OCI-LY1 (cell line): ENCODE measurements around the gene TMEM115.

Experiments used
- H2AFZ ChIP-seq: fragments of 200-600 bp; sonication (generic), shearing (Covaris generic); 2 replicates; pipeline ENCODE4 v1.6.0; 2014; ENCODE audit warnings: antibody characterized with exemption, mild to moderate bottlenecking, low read length
- H3F3A ChIP-seq: fragments of 200-600 bp; sonication (generic), shearing (Covaris generic); 2 replicates; pipeline ENCODE4 v1.6.0; 2014; ENCODE audit warnings: mild to moderate bottlenecking, antibody characterized with exemption, low read length, moderate library complexity; ENCODE audit not compliant: insufficient read depth
- H3K27ac ChIP-seq: fragments of 200-600 bp; sonication (generic); 2 replicates; pipeline ENCODE4 v1.5.1; 2014; ENCODE audit warnings: low read length, mixed run types, mild to moderate bottlenecking, low read depth; ENCODE audit not compliant: poor library complexity, severe bottlenecking
- H3K27me3 ChIP-seq: fragments of 200-600 bp; sonication (generic); 2 replicates; pipeline ENCODE4 v1.6.0; 2014; ENCODE audit warnings: antibody characterized with exemption, mild to moderate bottlenecking, low read length, moderate library complexity; ENCODE audit not compliant: insufficient read depth
- H3K36me3 ChIP-seq: fragments of 200-600 bp; sonication (generic); 2 replicates; pipeline ENCODE4 v1.6.1; 2014; ENCODE audit warnings: mild to moderate bottlenecking, antibody characterized with exemption, low read length, moderate library complexity, mixed read lengths; ENCODE audit not compliant: insufficient read depth
- H3K4me1 ChIP-seq: fragments of 200-600 bp; sonication (generic); 2 replicates; pipeline ENCODE4 v1.5.1; 2014; ENCODE audit warnings: mild to moderate bottlenecking, low read length, moderate library complexity; ENCODE audit not compliant: insufficient read depth, severe bottlenecking
- H3K4me2 ChIP-seq: fragments of 200-600 bp; sonication (generic), shearing (Covaris generic); 2 replicates; pipeline ENCODE4 v1.6.1; 2014; ENCODE audit warnings: low read length
- H3K4me3 ChIP-seq: fragments of 200-600 bp; sonication (generic); 2 replicates; pipeline ENCODE4 v1.5.1; 2014; ENCODE audit warnings: low read length, low read depth, mild to moderate bottlenecking, mixed read lengths; ENCODE audit not compliant: poor library complexity, severe bottlenecking
- H3K79me2 ChIP-seq: fragments of 200-600 bp; shearing (Covaris generic); 2 replicates; pipeline ENCODE4 v1.6.1; 2016; ENCODE audit warnings: mixed run types, low read length, mixed read lengths; ENCODE audit not compliant: insufficient read depth
- H3K9ac ChIP-seq: fragments of 200-600 bp; sonication (generic), shearing (Covaris generic); 2 replicates; pipeline ENCODE4 v1.6.1; 2014; ENCODE audit warnings: mild to moderate bottlenecking, low read length, mixed read lengths
- H3K9me2 ChIP-seq: fragments of 200-600 bp; sonication (generic), shearing (Covaris generic); 2 replicates; pipeline ENCODE4 v1.6.1; 2014; ENCODE audit warnings: low read depth, mild to moderate bottlenecking, low read length, mixed read lengths
- H3K9me3 ChIP-seq: fragments of 200-600 bp; shearing (Covaris generic); 2 replicates; pipeline ENCODE4 v1.6.1; 2014; ENCODE audit warnings: low read length, mixed read lengths
- H4K20me1 ChIP-seq: fragments of 200-600 bp; sonication (generic), shearing (Covaris generic); 2 replicates; pipeline ENCODE4 v1.6.0; 2016; ENCODE audit warnings: mild to moderate bottlenecking, low read length; ENCODE audit not compliant: insufficient read depth
- EZH2 ChIP-seq: fragments of 200-600 bp; sonication (generic), shearing (Covaris generic); IDR thresholded peaks from 2 replicates; pipeline ENCODE4 v1.8.0; 2017; ENCODE audit warnings: borderline replicate concordance, mixed run types, mild to moderate bottlenecking, antibody characterized with exemption, low read length, moderate library complexity, mixed read lengths
- TF ChIP-seq, protein P1 (sequence below): fragments of 200-600 bp; sonication (generic), shearing (Covaris generic); IDR thresholded peaks from 2 replicates; pipeline ENCODE4 v1.5.1; 2017; ENCODE audit warnings: mild to moderate bottlenecking, antibody characterized with exemption, low read length, moderate library complexity, mixed read lengths

The TMEM115 gene

DNA sequence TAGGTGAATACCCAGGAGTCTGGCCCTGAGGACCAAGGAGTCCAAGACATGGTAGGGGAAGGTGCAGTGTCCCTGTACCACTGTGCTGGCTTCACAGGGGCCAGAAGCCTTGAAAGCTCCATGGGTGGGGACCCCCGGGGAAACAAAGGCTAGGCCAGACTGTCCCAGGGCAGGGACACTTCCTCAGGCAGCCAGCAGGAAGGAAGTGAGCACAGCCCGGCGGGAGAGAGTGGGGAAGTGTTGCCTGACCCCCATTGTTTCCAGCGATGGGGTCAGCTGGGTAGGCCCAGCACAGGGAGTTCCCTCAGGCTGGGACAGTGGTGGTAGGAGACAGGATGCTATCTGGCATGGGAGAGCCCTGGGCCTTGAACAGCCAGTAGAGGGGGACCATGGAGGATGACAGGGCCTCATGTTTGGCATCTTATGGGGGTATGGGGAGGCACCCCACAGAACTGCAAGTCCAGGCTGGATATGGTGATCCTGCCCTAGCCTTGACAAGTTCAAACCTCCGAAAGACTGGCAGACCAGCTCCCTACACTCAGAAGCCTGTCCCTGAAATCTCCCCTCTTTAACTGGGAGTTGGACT, 35.6 kb downstream of the TMEM115 start:
- Histone ChIP-seq H3K36me3 (peaks cover 10% of the 10 kb centered on the region; the same call in 1 of the 2 replicates), H3K27ac (no peak overlapping the region), H3K4me2 (no peak overlapping the region), H3K9me2 (no peaks in the 10 kb centered on the region), H4K20me1 (no peaks in the 10 kb centered on the region), H3K9ac (no peak overlapping the region), H3K27me3 (no peaks in the 10 kb centered on the region), H2AFZ (no peak overlapping the region), H3K4me3 (no peak overlapping the region), H3K79me2 (peaks cover 7% of the 10 kb centered on the region; the same call in 1 of the 2 replicates), H3K4me1 (peaks cover 42% of the 10 kb centered on the region), H3K9me3 (no peaks in the 10 kb centered on the region), H3F3A (no peaks in the 10 kb centered on the region)
- TF ChIP-seq, protein P1, sequence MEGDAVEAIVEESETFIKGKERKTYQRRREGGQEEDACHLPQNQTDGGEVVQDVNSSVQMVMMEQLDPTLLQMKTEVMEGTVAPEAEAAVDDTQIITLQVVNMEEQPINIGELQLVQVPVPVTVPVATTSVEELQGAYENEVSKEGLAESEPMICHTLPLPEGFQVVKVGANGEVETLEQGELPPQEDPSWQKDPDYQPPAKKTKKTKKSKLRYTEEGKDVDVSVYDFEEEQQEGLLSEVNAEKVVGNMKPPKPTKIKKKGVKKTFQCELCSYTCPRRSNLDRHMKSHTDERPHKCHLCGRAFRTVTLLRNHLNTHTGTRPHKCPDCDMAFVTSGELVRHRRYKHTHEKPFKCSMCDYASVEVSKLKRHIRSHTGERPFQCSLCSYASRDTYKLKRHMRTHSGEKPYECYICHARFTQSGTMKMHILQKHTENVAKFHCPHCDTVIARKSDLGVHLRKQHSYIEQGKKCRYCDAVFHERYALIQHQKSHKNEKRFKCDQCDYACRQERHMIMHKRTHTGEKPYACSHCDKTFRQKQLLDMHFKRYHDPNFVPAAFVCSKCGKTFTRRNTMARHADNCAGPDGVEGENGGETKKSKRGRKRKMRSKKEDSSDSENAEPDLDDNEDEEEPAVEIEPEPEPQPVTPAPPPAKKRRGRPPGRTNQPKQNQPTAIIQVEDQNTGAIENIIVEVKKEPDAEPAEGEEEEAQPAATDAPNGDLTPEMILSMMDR, result no peak
- no peak for TF ChIP-seq EZH2

DNA sequence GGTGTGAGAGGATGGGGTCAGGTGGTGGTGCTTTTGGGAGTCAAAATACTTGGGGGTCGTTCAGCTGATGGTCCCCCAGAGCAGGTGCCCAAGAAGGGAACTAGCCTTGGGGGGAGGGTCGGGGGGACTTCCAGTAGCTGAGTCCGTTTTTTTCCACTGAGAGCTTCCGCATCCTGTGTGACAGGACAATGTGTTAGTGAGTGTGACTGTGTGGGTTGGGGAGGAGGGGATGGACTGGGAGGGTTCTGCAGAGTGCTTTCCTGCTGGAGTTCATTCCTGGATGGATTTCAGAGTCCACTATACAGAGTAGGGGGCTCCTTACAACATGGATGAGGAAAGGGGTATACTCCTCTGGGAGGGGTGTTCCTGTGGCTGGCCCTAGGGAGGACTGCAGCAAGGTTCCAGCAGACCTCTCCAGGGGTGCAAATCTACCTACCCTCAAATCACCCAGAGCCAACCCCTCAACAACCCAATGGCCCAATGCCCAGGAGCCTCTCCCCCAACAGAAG, 36.2 kb downstream of the TMEM115 start:
- TF ChIP-seq, protein P1, result no peak
- no peak for TF ChIP-seq EZH2
- Histone ChIP-seq H3K79me2 (peaks cover 7% of the 10 kb centered on the region; the same call in 1 of the 2 replicates), H3K27me3 (no peaks in the 10 kb centered on the region), H4K20me1 (no peaks in the 10 kb centered on the region), H3K4me2 (no peak overlapping the region), H3K4me3 (no peak overlapping the region), H3K9ac (no peak overlapping the region; the same call in 1 of the 2 replicates), H3K9me3 (no peaks in the 10 kb centered on the region), H3K36me3 (peaks cover 10% of the 10 kb centered on the region; the same call in 1 of the 2 replicates), H2AFZ (no peak overlapping the region), H3K27ac (peak overlapping the region; percentile 11), H3F3A (no peaks in the 10 kb centered on the region), H3K4me1 (peaks cover 43% of the 10 kb centered on the region), H3K9me2 (no peaks in the 10 kb centered on the region)

DNA sequence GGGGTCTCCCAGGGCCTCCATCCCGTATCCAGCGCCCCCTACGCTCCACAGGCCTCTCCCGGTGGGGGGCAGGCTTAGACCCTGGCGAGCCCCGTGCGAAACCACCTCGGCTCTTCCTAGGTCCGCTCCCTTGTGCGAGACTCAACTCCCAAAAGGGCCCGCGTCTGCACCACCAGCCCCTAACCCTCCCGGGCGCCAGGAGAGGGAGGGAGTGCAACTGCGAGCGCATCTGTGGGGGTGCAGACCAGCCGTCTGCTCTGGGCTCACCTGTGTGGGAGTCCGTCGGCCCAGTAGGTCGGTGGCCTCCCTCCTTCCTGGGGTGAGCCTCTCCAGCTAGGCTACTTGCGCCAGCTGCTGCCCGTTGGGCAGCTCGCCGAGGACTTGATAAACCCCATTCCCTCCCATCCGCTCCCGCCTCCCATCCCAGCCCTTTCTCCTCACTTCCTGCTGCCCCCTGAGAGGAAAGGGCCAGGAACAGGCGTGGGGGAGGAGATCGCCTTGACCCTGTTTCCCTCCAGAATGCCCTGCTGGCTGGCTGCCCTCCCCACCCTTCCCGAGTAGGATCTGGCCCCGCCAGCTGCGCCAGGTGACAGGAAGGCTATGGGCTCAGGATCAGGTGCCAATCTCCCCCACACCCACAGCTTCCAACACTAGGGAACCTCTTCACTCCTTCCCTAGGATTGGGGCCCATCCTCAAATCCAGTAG, 36.8 kb downstream of the TMEM115 start, which contains the start of gene HYAL2:
Gene HYAL2 (minus strand): TSS at position 360 of the 706 bp plus-strand sequence. CDS start 2,256 bp downstream, outside the sequence.
- H3K27ac ChIP-seq, result peak within 1 kb of the TSS; percentile 64
- TF ChIP-seq EZH2, result no peak
- TF ChIP-seq, protein P1, result no peak
- H3F3A ChIP-seq, result no peaks in the 10 kb centered on the region
- H3K4me2 ChIP-seq, result peak within 1 kb of the TSS; percentile 90
- peak within 1 kb of the TSS; percentile 76 for H3K9ac ChIP-seq
- H3K79me2 ChIP-seq, result peaks cover 5% of the 10 kb centered on the region; the same call in 1 of the 2 replicates
- H3K27me3 ChIP-seq, result no peaks in the 10 kb centered on the region
- no peaks in the 10 kb centered on the region for H4K20me1 ChIP-seq
- no peaks in the 10 kb centered on the region for H3K9me2 ChIP-seq
- H3K36me3 ChIP-seq, result peaks cover 10% of the 10 kb centered on the region; the same call in 1 of the 2 replicates
- peak within 1 kb of the TSS; percentile 84 for H3K4me3 ChIP-seq
- H3K9me3 ChIP-seq, result no peaks in the 10 kb centered on the region
- peaks cover 48% of the 10 kb centered on the region for H3K4me1 ChIP-seq
- no peak within 1 kb of the TSS for H2AFZ ChIP-seq
